SU-DHL-6 (cell line): Measurements from ENCODE around the gene SLC2A4RG.

Source experiments
- H2AFZ ChIP-seq: fragments of 200-600 bp; sonication (generic); 2 replicates; pipeline ENCODE4 v1.6.1; 2014; ENCODE audit warnings: low read depth, mild to moderate bottlenecking, moderate library complexity, mixed read lengths, antibody characterized with exemption, low read length; ENCODE audit not compliant: severe bottlenecking
- H3F3A ChIP-seq: fragments of 200-600 bp; shearing (Covaris generic); 2 replicates; pipeline ENCODE4 v1.6.0; 2016; ENCODE audit warnings: antibody characterized with exemption, mild to moderate bottlenecking; ENCODE audit not compliant: insufficient read depth
- H3K27ac ChIP-seq: fragments of 200-600 bp; sonication (generic); 2 replicates; pipeline ENCODE4 v1.5.1; 2016; ENCODE audit warnings: low read depth, mild to moderate bottlenecking, low read length, moderate library complexity, mixed read lengths
- H3K27me3 ChIP-seq: fragments of 200-600 bp; sonication (generic), shearing (Covaris generic); 2 replicates; pipeline ENCODE4 v1.6.0; 2014; ENCODE audit warnings: mild to moderate bottlenecking, low read length
- H3K36me3 ChIP-seq: fragments of 200-600 bp; sonication (generic); 2 replicates; pipeline ENCODE4 v1.6.1; 2014; ENCODE audit warnings: mild to moderate bottlenecking, low read length, mixed read lengths
- H3K4me2 ChIP-seq: fragments of 300-600, 200-600 bp; shearing (Covaris generic), sonication (generic); 2 replicates; pipeline ENCODE4 v1.6.0; 2014; ENCODE audit warnings: low read length, low read depth, mild to moderate bottlenecking; ENCODE audit not compliant: poor library complexity, severe bottlenecking
- H3K4me3 ChIP-seq: fragments of 200-600 bp; sonication (generic); 2 replicates; pipeline ENCODE4 v1.5.1; 2014; ENCODE audit warnings: antibody characterized with exemption, low read length, mild to moderate bottlenecking, mixed read lengths; ENCODE audit not compliant: insufficient read depth, poor library complexity, severe bottlenecking
- H3K79me2 ChIP-seq: fragments of 200-600 bp; sonication (generic); 2 replicates; pipeline ENCODE4 v1.6.1; 2014; ENCODE audit warnings: mild to moderate bottlenecking, low read length, moderate library complexity; ENCODE audit not compliant: insufficient read depth
- H3K9ac ChIP-seq: fragments of 200-600 bp; sonication (generic); 2 replicates; pipeline ENCODE4 v1.7.0; 2014; ENCODE audit warnings: mild to moderate bottlenecking, low read length
- H3K9me2 ChIP-seq: fragments of 200-600 bp; sonication (generic); replicated peaks from 2 replicates; pipeline ENCODE4 v1.6.1; 2014; ENCODE audit warnings: low read length; ENCODE audit not compliant: insufficient read depth
- H3K9me3 ChIP-seq: fragments of 200-600 bp; sonication (generic); 2 replicates; pipeline ENCODE4 v1.6.1; 2014; ENCODE audit warnings: low read length, mixed read lengths; ENCODE audit not compliant: insufficient read depth
- H4K20me1 ChIP-seq: fragments of 200-600 bp; sonication (generic); 2 replicates; pipeline ENCODE4 v1.6.1; 2014; ENCODE audit warnings: low read depth, mild to moderate bottlenecking, antibody characterized with exemption, low read length, moderate library complexity, mixed read lengths
- EZH2phosphoT487 ChIP-seq: fragments of 200-600 bp; sonication (generic), shearing (Covaris generic); conservative IDR thresholded peaks from 2 replicates; pipeline ENCODE4 v1.6.1; 2018; ENCODE audit warnings: mild to moderate bottlenecking, antibody characterized with exemption, low read length, moderate library complexity, mixed read lengths
- TF ChIP-seq, protein P1 (sequence below): fragments of 200-600 bp; sonication (generic); IDR thresholded peaks from one replicate; pipeline ENCODE4 v1.5.1; 2017; ENCODE audit warnings: antibody characterized with exemption, mild to moderate bottlenecking, low read length, moderate library complexity; ENCODE audit not compliant: insufficient read depth, poor library complexity, severe bottlenecking

SLC2A4RG gene

DNA sequence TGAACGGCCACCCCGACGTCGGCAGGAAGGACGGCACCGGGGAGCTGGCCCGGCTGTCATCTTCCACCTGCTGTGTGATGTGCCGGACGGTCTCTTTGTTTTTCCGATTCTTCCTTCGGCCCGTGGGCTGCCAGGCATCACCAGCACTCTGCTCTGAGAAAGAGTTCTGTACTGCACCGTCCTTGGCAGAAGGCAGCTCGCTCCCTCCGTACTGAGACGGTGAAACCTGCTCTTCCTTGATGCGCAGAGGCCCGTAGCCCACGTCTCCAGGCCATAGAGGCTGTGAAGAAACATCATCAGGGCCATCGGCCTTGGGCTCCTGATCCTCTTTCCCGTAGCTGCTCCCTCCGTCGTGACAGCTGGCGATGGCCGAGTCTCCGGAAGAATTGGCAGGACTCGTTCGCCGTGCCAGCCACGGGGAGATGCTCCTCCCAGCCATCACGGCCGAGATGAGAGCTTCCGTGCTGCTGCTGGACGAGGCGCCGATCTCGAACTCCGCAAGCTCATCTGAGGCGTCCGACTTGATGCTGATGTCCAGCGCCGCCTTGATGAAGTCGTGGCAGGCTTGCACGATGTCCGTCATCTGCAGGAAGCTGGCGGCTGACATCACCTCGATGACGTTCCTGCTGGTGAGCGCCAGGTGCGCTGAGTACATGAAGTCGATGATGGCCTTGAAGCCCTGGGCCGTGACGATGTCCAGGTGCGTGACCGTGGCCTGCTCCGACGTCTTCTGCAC is 50.4 kb downstream of the SLC2A4RG start:
- Histone ChIP-seq H3K9me3 (no peaks in the 10 kb centered on the region), H3K9ac (no peak overlapping the region)
- TF ChIP-seq, protein P1, sequence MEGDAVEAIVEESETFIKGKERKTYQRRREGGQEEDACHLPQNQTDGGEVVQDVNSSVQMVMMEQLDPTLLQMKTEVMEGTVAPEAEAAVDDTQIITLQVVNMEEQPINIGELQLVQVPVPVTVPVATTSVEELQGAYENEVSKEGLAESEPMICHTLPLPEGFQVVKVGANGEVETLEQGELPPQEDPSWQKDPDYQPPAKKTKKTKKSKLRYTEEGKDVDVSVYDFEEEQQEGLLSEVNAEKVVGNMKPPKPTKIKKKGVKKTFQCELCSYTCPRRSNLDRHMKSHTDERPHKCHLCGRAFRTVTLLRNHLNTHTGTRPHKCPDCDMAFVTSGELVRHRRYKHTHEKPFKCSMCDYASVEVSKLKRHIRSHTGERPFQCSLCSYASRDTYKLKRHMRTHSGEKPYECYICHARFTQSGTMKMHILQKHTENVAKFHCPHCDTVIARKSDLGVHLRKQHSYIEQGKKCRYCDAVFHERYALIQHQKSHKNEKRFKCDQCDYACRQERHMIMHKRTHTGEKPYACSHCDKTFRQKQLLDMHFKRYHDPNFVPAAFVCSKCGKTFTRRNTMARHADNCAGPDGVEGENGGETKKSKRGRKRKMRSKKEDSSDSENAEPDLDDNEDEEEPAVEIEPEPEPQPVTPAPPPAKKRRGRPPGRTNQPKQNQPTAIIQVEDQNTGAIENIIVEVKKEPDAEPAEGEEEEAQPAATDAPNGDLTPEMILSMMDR, result no peak
- no peak for TF ChIP-seq EZH2phosphoT487

DNA sequence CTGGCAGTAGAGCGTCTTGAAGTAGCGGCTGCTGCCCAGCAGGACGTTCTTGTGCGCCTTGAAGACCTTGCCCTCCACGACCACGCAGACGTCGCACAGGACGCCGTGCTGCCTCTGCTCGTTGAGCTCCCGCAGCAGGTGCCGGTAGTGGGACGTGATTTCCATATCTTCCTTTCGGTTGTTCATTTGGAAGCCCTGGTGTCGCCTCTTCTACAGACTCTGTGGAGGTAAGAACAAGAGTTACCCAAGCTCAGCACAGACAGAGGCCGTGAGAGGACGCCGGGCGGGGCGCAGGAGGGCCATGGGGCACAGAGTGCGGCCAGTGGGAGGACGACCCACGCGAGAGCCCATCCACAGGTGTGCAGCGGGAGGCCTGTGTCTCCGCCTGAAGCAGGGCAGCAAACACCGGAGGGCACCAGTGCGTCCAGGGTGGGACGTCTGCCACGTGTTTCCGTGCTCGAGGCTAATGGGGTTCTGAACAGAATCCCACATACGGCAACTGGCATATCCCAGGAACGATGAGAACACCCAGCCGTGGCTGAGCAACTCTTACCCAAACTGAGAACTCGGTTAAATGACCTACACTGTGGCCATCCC is 51.1 kb downstream of the SLC2A4RG start:
- no peaks in the 10 kb centered on the region for H4K20me1 ChIP-seq
- no peak overlapping the region for H3K9ac ChIP-seq
- H3K9me3 ChIP-seq, result no peaks in the 10 kb centered on the region
- no peak overlapping the region for H3K27ac ChIP-seq
- H3K4me3 ChIP-seq, result no peak overlapping the region
- no peaks in the 10 kb centered on the region for H3F3A ChIP-seq
- no peak overlapping the region for H2AFZ ChIP-seq
- no peak overlapping the region for H3K4me2 ChIP-seq
- H3K27me3 ChIP-seq, result no peaks in the 10 kb centered on the region
- H3K36me3 ChIP-seq, result no peaks in the 10 kb centered on the region
- H3K9me2 ChIP-seq, result no peaks in the 10 kb centered on the region
- TF ChIP-seq, protein P1, result no peak
- no peak for TF ChIP-seq EZH2phosphoT487
- no peaks in the 10 kb centered on the region for H3K79me2 ChIP-seq

More for the DNA sequence above, 50.4 kb downstream of the SLC2A4RG start:
- Histone ChIP-seq H2AFZ (no peak overlapping the region), H3K4me2 (no peak overlapping the region), H3K9me2 (no peaks in the 10 kb centered on the region), H4K20me1 (no peaks in the 10 kb centered on the region), H3K4me3 (no peak overlapping the region), H3K27me3 (no peaks in the 10 kb centered on the region), H3F3A (no peaks in the 10 kb centered on the region), H3K27ac (no peak overlapping the region), H3K79me2 (no peaks in the 10 kb centered on the region), H3K36me3 (no peaks in the 10 kb centered on the region)

DNA sequence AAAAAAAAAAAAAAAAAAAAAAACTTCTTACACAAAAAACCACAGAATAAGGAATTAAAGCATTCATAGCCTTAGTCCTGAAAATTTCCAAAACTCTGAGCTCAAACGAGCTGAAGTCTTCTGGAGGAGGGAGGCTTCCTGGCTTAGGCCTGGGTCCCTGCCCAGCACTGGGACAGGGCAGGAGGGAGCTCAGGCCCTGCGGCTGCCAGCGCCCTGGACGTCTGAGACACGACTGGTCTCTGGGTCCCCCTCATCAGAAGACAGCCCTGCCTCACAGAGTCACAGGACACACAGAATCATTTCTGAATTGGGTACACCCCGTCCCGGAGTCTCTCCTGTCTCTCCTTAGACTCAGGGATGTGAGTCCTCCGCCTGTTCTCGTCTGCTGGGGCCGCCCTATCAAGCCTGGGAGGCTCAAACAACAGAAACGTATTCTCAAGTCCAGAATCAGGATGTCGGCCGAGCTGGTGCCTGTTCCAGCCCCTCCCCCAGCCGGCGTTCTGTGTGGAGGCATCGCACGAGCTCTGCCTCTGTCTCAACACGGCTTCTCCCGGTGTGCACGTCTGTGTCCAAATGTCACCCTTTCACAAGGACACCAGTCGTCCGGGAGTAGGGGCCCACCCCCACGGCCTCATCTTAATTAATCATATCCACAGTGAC is 52.1 kb downstream of the SLC2A4RG start:
- Histone ChIP-seq H3K27me3 (no peaks in the 10 kb centered on the region), H4K20me1 (no peaks in the 10 kb centered on the region), H3K4me2 (no peak overlapping the region), H3K4me3 (no peak overlapping the region), H2AFZ (no peak overlapping the region), H3K9me3 (no peaks in the 10 kb centered on the region), H3K9ac (no peak overlapping the region), H3K36me3 (no peaks in the 10 kb centered on the region), H3F3A (no peaks in the 10 kb centered on the region), H3K27ac (no peak overlapping the region), H3K9me2 (no peaks in the 10 kb centered on the region), H3K79me2 (no peaks in the 10 kb centered on the region)
- TF ChIP-seq, protein P1, result no peak
- TF ChIP-seq EZH2phosphoT487, result no peak
